OCI-LY7 (cell line): ENCODE data around the gene HSP90AB1. TPM values are rescaled to one million over a fixed set of nuclear protein-coding genes. Genes with fewer than 3 reads are reported as not detected.
"Not testable (repeated sequence)": the region's sequence is repeated elsewhere in the genome, so short reads cannot be mapped to it uniquely, and the experiment has no call there.

ENCODE experiments used
- BruUV-seq: library from RNA; stranded (reverse); fragments of 400-500 nt; replicated peaks from 2 replicates; lab custom pipeline; 2021; lab: Mats Ljungman, UMichigan
- CTCF ChIA-PET: fragments of 300-600 bp; sonication (Branson Sonifier 250); formaldehyde crosslinking; loops from one replicate; lab custom pipeline; 2022; ENCODE audit warnings: antibody characterized with exemption; ENCODE audit not compliant: unreplicated experiment; lab: Charles Lee
- POLR2A ChIA-PET: fragments of 300-600 bp; sonication (Branson Sonifier 250); formaldehyde crosslinking; loops from one replicate; lab custom pipeline; 2022; ENCODE audit warnings: antibody characterized with exemption; lab: Charles Lee
- DNase-seq: peaks from one replicate; pipeline ENCODE4 v3.0.0-alpha.2; 2015; ENCODE audit warnings: low spot score
- H2AFZ ChIP-seq: fragments of 200-600 bp; sonication (generic), shearing (Covaris generic); 2 replicates; pipeline ENCODE4 v1.6.1; 2014; ENCODE audit warnings: mild to moderate bottlenecking, antibody characterized with exemption, low read length, moderate library complexity
- H3K27ac ChIP-seq: fragments of 200-600 bp; sonication (generic); 2 replicates; pipeline ENCODE4 v1.5.1; 2014; ENCODE audit warnings: mixed run types, low read depth, mild to moderate bottlenecking, moderate library complexity, low read length, inconsistent platforms; ENCODE audit not compliant: poor library complexity, severe bottlenecking
- H3K36me3 ChIP-seq: fragments of 200-600 bp; sonication (generic); 2 replicates; pipeline ENCODE4 v1.6.1; 2014; ENCODE audit warnings: mild to moderate bottlenecking, antibody characterized with exemption, low read length, moderate library complexity, mixed read lengths; ENCODE audit not compliant: insufficient read depth
- H3K4me1 ChIP-seq: fragments of 200-600 bp; sonication (generic); 2 replicates; pipeline ENCODE4 v1.5.1; 2014; ENCODE audit warnings: mild to moderate bottlenecking, low read length; ENCODE audit not compliant: insufficient read depth, poor library complexity, severe bottlenecking
- H3K4me2 ChIP-seq: fragments of 200-600 bp; sonication (generic); 2 replicates; pipeline ENCODE4 v1.6.1; 2014; ENCODE audit warnings: mild to moderate bottlenecking, low read length
- H3K4me3 ChIP-seq: fragments of 200-600 bp; sonication (generic); 2 replicates; pipeline ENCODE4 v1.5.1; 2014; ENCODE audit warnings: mild to moderate bottlenecking, low read depth, low read length; ENCODE audit not compliant: poor library complexity, severe bottlenecking
- H3K79me2 ChIP-seq: fragments of 200-600 bp; sonication (generic); 2 replicates; pipeline ENCODE4 v1.6.1; 2016; ENCODE audit warnings: low read depth, mild to moderate bottlenecking, low read length, moderate library complexity, mixed read lengths; ENCODE audit not compliant: insufficient read depth
- H3K9me2 ChIP-seq: fragments of 200-600 bp; sonication (generic); 2 replicates; pipeline ENCODE4 v1.6.1; 2016; ENCODE audit warnings: mild to moderate bottlenecking, low read length, mixed read lengths; ENCODE audit not compliant: insufficient read depth
- H3K9me3 ChIP-seq: fragments of 200-600 bp; sonication (generic); 2 replicates; pipeline ENCODE4 v1.6.1; 2014; ENCODE audit warnings: mild to moderate bottlenecking, mixed run types, low read length, mixed read lengths
- H4K20me1 ChIP-seq: fragments of 200-600 bp; sonication (generic); 2 replicates; pipeline ENCODE4 v1.6.1; 2014; ENCODE audit warnings: mild to moderate bottlenecking, antibody characterized with exemption, low read length, moderate library complexity, mixed read lengths; ENCODE audit not compliant: insufficient read depth
- CTCF ChIP-seq: fragments of 200-600 bp; sonication (generic); conservative IDR thresholded peaks from 2 replicates; pipeline ENCODE4 v1.5.1; 2014; ENCODE audit warnings: mild to moderate bottlenecking, antibody characterized with exemption, low read length, moderate library complexity, mixed read lengths
- EZH2phosphoT487 ChIP-seq: fragments of 200-600 bp; sonication (generic); IDR thresholded peaks from 2 replicates; pipeline ENCODE4 v1.6.1; 2018; ENCODE audit warnings: low read depth, borderline replicate concordance, mild to moderate bottlenecking, mixed run types, antibody characterized with exemption, low read length, moderate library complexity, mixed read lengths
- intact Hi-C: fragments of 100-400 bp; cut with micrococcal nuclease; formaldehyde crosslinking; loops from one replicate; pipeline ENCODE4 v1.10.0; 2022; ENCODE audit not compliant: unreplicated experiment
- total RNA-seq, 2 experiments: library from RNA; depleted of rRNA in 1 of 2; stranded (reverse); fragments of >200 nt in 1 of 2; shearing (Covaris generic) in 1 of 2; gene quantifications; 2 replicates each; pipeline ENCODE4 v1.2.3, GENCODE V29; 2014 to 2022

HSP90AB1 gene
- total RNA-seq, 2 experiments from 2014 or later, result 911 to 1,282 TPM

- CTCF ChIA-PET, result no interaction called here
These were observed 17.4 kb upstream of the HSP90AB1 start for GRCh38 chr6:44229376-44230033.

GRCh38 chr6:44230034-44230675 is 16.7 kb upstream of the HSP90AB1 start:
- Histone ChIP-seq H3K36me3 (peaks cover 75% of the 10 kb centered on the region), H3K27ac (no peak overlapping the region), H4K20me1 (no peaks in the 10 kb centered on the region), H3K4me2 (no peak overlapping the region), H3K79me2 (peaks cover 13% of the 10 kb centered on the region; the same call in 1 of the 2 replicates), H3K9me2 (no peaks in the 10 kb centered on the region), H3K4me1 (peaks cover 28% of the 10 kb centered on the region), H3K9me3 (no peaks in the 10 kb centered on the region), H3K4me3 (no peak overlapping the region), H2AFZ (no peak overlapping the region)
- no TSS peak for BruUV-seq
- intact Hi-C loops, result no loop called here
- CTCF ChIA-PET, result no interaction called here
- no peak for TF ChIP-seq EZH2phosphoT487
- no peak for TF ChIP-seq CTCF
- POLR2A ChIA-PET, result interaction anchor here (0.6 kb wide), 2 partner anchors 11 to 13 kb away, joined by 3 to 5 read pairs; no protein-coding TSS in a partner anchor
- no peak for DNase-seq

More at GRCh38 chr6:44229376-44230033, 17.4 kb upstream of the HSP90AB1 start:
- Histone ChIP-seq H3K9me2 (no peaks in the 10 kb centered on the region), H3K27ac (no peak overlapping the region), H3K4me3 (no peak overlapping the region), H3K4me2 (no peak overlapping the region), H4K20me1 (peaks cover 6% of the 10 kb centered on the region), H3K79me2 (peaks cover 20% of the 10 kb centered on the region), H3K4me1 (peaks cover 34% of the 10 kb centered on the region), H2AFZ (no peak overlapping the region), H3K36me3 (peaks cover 70% of the 10 kb centered on the region), H3K9me3 (no peaks in the 10 kb centered on the region)
- POLR2A ChIA-PET, result interaction anchor here (0.6 kb wide), 1 partner anchor 13 kb away, joined by 5 read pairs; no protein-coding TSS in a partner anchor
- intact Hi-C loops, result loop anchor here (10.0 kb wide), 2 partner anchors 455 to 525 kb away; partner anchors contain the start of gene VEGFA
- TF ChIP-seq EZH2phosphoT487 (no peak), CTCF (no peak)
- no peak for DNase-seq
- no TSS peak for BruUV-seq

GRCh38 chr6:44231426-44231825 is 15.5 kb upstream of the HSP90AB1 start:
- intact Hi-C loops, POLR2A ChIA-PET, H3K4me2 ChIP-seq, DNase-seq, H2AFZ ChIP-seq, CTCF ChIA-PET, H3K4me3 ChIP-seq, H3K9me3 ChIP-seq, BruUV-seq, H3K27ac ChIP-seq, H3K9me2 ChIP-seq, H4K20me1 ChIP-seq, H3K79me2 ChIP-seq: not testable (repeated sequence)
- H3K36me3 ChIP-seq, result peaks cover 86% of the 10 kb centered on the region
- H3K4me1 ChIP-seq, result peaks cover 15% of the 10 kb centered on the region
